A549 treated with AZD2906 at 1 μM for 4 hours (cell line): ENCODE results near the gene XRN2. TPM values are rescaled to one million over a fixed set of nuclear protein-coding genes. Genes with fewer than 3 reads are reported as not detected.

Experiments used
- total RNA-seq: library from RNA; stranded (reverse); fragments of 200-300 nt; extraction: Qiagen RNA extraction; gene quantifications from 5 replicates; pipeline ENCODE4 v1.2.3, GENCODE V29; 2022

Gene XRN2, protein sequence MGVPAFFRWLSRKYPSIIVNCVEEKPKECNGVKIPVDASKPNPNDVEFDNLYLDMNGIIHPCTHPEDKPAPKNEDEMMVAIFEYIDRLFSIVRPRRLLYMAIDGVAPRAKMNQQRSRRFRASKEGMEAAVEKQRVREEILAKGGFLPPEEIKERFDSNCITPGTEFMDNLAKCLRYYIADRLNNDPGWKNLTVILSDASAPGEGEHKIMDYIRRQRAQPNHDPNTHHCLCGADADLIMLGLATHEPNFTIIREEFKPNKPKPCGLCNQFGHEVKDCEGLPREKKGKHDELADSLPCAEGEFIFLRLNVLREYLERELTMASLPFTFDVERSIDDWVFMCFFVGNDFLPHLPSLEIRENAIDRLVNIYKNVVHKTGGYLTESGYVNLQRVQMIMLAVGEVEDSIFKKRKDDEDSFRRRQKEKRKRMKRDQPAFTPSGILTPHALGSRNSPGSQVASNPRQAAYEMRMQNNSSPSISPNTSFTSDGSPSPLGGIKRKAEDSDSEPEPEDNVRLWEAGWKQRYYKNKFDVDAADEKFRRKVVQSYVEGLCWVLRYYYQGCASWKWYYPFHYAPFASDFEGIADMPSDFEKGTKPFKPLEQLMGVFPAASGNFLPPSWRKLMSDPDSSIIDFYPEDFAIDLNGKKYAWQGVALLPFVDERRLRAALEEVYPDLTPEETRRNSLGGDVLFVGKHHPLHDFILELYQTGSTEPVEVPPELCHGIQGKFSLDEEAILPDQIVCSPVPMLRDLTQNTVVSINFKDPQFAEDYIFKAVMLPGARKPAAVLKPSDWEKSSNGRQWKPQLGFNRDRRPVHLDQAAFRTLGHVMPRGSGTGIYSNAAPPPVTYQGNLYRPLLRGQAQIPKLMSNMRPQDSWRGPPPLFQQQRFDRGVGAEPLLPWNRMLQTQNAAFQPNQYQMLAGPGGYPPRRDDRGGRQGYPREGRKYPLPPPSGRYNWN
- 86.7 to 116 TPM (median 92.9 TPM) in 5 replicates for total RNA-seq

GRCh38 chr20:21303061-21303871 lies at the start of gene XRN2:
Gene XRN2 (plus strand): TSS chr20:21303331. CDS start chr20:21303399, 68 bp downstream.

DNA sequence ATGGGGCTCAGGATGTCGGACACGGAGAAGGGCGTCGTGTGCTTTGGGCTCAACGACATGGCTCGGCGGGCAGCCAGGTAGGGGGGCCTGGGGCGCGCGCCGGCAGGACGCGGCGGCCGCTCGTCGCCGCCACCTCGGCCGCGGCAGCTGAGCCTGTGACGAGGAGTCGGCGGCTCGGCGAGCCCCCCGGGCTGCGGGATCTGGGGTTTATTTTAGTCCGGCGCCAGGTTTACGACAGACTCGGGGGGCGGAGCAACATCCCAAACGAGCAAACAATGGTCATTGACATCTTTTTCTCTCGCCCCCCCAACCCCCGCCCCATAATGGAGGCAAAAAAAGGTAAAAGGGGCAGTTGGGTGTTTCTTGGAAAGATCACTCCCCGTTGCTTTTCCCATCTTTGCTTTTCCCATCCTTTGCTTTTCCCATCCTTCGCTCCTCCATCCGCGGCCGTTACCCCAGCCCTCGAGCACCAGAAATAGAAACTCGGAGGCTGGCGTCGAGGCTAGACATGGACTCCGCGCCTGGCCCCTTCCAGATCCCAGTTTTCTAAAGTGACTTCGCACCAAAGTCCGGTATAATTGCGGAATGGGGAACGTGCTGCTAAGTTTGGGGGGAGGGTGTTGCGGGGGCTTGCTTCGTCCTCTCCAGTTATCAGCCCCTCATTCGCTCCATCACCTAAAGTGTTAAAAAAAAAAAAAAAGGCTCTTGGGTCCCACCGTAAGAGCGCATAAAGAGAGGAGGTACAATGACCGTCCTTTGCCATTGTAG lies 94.4 kb downstream of the XRN2 start, which contains the start of gene NKX2-4:
NKX2-4 (minus strand) TSS at position 186 of the 768 bp plus-strand sequence; CDS start at position 59, 127 bp downstream.

Other genes starting within 250 kb of the XRN2 start
- gene LINC00237, start 197.0 kb upstream of the XRN2 start, total RNA-seq = not detected in 5 replicates
- gene KIZ, start 177.2 kb upstream of the XRN2 start, total RNA-seq = 3.3 to 5.4 TPM (median 3.9 TPM) in 5 replicates
- not detected in 5 replicates for gene NKX2-4, start 94.2 kb downstream of the XRN2 start, total RNA-seq
- gene NKX2-2, start 210.7 kb downstream of the XRN2 start, total RNA-seq = not detected in 5 replicates